ENCODE measurements around the gene FILIP1.

DNA sequence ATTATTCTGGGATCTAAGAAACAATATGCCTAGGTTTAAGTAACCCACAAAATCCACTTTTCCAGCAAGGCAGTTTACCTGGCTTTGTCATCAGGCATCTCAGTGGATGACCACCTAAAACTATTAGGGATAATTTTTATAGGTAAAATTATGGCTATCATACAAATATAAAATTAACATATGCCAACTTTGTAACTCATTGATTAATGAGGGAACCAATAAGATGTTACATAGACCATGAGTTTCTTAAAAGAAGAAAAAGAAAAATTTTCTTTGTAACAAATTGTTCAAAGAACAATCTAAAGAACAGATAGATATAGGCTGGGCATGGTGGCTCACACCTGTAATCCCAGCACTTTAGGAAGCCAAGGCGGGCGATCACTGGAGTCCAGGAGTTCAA lies 49.7 kb upstream of the FILIP1 start:
- TF ChIP-seq, protein P1, sequence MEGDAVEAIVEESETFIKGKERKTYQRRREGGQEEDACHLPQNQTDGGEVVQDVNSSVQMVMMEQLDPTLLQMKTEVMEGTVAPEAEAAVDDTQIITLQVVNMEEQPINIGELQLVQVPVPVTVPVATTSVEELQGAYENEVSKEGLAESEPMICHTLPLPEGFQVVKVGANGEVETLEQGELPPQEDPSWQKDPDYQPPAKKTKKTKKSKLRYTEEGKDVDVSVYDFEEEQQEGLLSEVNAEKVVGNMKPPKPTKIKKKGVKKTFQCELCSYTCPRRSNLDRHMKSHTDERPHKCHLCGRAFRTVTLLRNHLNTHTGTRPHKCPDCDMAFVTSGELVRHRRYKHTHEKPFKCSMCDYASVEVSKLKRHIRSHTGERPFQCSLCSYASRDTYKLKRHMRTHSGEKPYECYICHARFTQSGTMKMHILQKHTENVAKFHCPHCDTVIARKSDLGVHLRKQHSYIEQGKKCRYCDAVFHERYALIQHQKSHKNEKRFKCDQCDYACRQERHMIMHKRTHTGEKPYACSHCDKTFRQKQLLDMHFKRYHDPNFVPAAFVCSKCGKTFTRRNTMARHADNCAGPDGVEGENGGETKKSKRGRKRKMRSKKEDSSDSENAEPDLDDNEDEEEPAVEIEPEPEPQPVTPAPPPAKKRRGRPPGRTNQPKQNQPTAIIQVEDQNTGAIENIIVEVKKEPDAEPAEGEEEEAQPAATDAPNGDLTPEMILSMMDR (IDR thresholded peaks at IDR 0.05): no peak
- TF ChIP-seq EP300 (IDR thresholded peaks at IDR 0.05; ENCODE audit: borderline replicate concordance in 1 of 2, low read depth in 1 of 2, low read length in 1 of 2) (no peak), CHD2 (IDR thresholded peaks at IDR 0.05; ENCODE audit: low read length, partially characterized antibody) (no peak), SIN3A (IDR thresholded peaks at IDR 0.05; ENCODE audit: borderline replicate concordance, low read depth, low read length) (no peak), SMC3 (IDR thresholded peaks at IDR 0.05; ENCODE audit: low read depth, low read length) (no peak)
- TF ChIP-seq, protein P2, sequence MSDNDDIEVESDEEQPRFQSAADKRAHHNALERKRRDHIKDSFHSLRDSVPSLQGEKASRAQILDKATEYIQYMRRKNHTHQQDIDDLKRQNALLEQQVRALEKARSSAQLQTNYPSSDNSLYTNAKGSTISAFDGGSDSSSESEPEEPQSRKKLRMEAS (IDR thresholded peaks at IDR 0.05; ENCODE audit: low read depth): no peak
